Lower lobe of right lung (tissue), 2 donors: ENCODE measurements around the gene CHRNA9. TPM values are rescaled to one million over a fixed set of nuclear protein-coding genes. Genes with fewer than 3 reads are reported as not detected.

Source experiments
- ATAC-seq, 2 donors: fragments of 200-7000 bp; cut with Tn5 transposase; one replicate each; pipeline ENCODE4 v1.9.1; 2020 to 2022; ENCODE audit warnings: mild to moderate bottlenecking in 2 of 2, moderate library complexity in 2 of 2
- DNase-seq: peaks from one replicate; pipeline ENCODE4 v3.0.0-alpha.2; 2020
- H3K27ac ChIP-seq: fragments of 200-600 bp; one replicate; pipeline ENCODE4 v1.8.0; 2022
- H3K27me3 ChIP-seq: fragments of 200-600 bp; one replicate; pipeline ENCODE4 v1.8.0; 2022; ENCODE audit warnings: low read depth
- H3K36me3 ChIP-seq: fragments of 200-600 bp; one replicate; pipeline ENCODE4 v1.8.0; 2022; ENCODE audit warnings: mild to moderate bottlenecking
- H3K4me1 ChIP-seq: fragments of 200-600 bp; one replicate; pipeline ENCODE4 v1.8.0; 2022
- H3K4me3 ChIP-seq: fragments of 200-600 bp; one replicate; pipeline ENCODE4 v1.8.0; 2022; ENCODE audit warnings: mild to moderate bottlenecking
- H3K9me3 ChIP-seq: fragments of 200-600 bp; one replicate; pipeline ENCODE4 v1.8.0; 2022
- intact Hi-C: fragments of 100-400 bp; cut with DNase I; formaldehyde crosslinking; loops from one replicate; pipeline ENCODE4 v1.11.0; 2022
- total RNA-seq: library from RNA; stranded (reverse); fragmentation: NEBNext Ultra II Directional; extraction: Animal tissue kit (Norgen Biotek cat#: 25700); gene quantifications from one replicate; pipeline ENCODE4 v1.2.1, GENCODE V29; 2021
- TF ChIP-seq, protein P1 (sequence below): fragments of 200-600 bp; IDR thresholded peaks from one replicate; pipeline ENCODE4 v1.8.0; 2022; ENCODE audit warnings: antibody characterized with exemption, mild to moderate bottlenecking
- donor health status: DM: no; HTN: yes; CAD: no; lungs with severe emphysema.

CHRNA9 gene
- total RNA-seq, 1 donor from 2014 or later: not detected

DNA sequence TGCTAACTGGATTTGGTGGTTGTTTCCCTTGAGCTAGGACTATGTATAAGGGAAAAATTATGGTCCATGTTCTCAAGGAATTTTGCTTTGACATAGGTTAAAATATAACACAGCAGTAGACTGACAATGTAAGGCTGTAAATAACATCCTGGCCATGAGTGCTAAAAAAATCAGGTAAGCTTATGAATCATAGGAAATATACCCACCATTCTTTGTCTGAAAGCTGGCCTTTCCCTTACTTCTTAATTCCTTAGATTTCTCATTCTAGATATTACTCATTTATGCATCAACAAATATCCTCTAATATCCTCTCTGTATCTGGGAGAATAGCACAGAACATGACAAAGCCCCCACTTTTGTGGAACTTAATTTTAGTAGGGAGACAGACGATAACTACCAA, 6.8 kb upstream of the CHRNA9 start:
- H3K9me3 ChIP-seq: no peaks in the 10 kb centered on the region
- TF ChIP-seq, protein P1, sequence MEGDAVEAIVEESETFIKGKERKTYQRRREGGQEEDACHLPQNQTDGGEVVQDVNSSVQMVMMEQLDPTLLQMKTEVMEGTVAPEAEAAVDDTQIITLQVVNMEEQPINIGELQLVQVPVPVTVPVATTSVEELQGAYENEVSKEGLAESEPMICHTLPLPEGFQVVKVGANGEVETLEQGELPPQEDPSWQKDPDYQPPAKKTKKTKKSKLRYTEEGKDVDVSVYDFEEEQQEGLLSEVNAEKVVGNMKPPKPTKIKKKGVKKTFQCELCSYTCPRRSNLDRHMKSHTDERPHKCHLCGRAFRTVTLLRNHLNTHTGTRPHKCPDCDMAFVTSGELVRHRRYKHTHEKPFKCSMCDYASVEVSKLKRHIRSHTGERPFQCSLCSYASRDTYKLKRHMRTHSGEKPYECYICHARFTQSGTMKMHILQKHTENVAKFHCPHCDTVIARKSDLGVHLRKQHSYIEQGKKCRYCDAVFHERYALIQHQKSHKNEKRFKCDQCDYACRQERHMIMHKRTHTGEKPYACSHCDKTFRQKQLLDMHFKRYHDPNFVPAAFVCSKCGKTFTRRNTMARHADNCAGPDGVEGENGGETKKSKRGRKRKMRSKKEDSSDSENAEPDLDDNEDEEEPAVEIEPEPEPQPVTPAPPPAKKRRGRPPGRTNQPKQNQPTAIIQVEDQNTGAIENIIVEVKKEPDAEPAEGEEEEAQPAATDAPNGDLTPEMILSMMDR: no peak
- ATAC-seq (no peak), DNase-seq (no peak)
- no peak overlapping the region for H3K4me3 ChIP-seq
- no peaks in the 10 kb centered on the region for H3K36me3 ChIP-seq
- peaks cover 3% of the 10 kb centered on the region for H3K4me1 ChIP-seq
- intact Hi-C loops: no loop called here
- no peak overlapping the region for H3K27ac ChIP-seq
- no peaks in the 10 kb centered on the region for H3K27me3 ChIP-seq

DNA sequence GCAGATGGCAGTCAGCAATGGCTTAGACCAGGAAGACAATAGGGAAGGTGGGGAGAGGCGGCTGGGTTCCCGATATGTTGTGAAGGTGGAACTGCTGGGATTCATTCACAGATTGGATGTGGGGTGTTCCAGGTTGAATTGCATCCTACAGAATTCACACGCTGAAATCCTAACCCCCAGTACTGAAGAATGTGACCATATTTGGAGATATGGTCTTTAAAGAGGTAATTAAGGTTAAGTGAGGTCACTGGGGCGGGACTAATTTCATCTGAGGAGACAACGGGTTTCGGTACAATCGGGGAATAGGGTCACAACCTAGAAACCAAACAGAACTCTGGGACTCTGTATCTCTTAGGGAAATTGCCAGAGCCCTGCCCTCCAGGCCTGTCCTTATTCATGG, 5.3 kb upstream of the CHRNA9 start:
- Histone ChIP-seq H3K27ac (no peak overlapping the region), H3K27me3 (no peaks in the 10 kb centered on the region), H3K4me3 (no peak overlapping the region), H3K36me3 (no peaks in the 10 kb centered on the region), H3K4me1 (peaks cover 3% of the 10 kb centered on the region), H3K9me3 (no peaks in the 10 kb centered on the region)
- ATAC-seq: no peak
- no peak for DNase-seq
- intact Hi-C loops: no loop called here
- TF ChIP-seq, protein P1: no peak

DNA sequence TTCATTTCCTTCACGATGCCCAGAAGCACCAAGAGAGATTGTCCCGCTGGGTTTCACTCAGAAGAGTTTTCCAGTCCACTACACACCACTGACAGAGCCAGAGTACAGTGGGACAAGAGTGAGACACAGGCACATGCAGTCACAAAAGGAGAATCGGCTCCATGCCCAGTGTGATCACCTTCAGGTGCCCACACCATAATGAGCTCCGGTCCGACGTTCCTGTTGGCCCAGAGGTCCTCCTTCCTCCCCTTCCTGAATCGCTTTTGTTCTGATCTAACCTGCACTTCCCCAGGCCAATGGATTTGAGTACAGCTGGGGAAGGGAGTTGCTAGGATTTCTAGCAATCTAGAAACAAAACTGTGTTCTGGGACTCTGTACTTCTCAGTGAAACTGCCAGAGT, 4.6 kb upstream of the CHRNA9 start:
- Histone ChIP-seq H3K27me3 (no peaks in the 10 kb centered on the region), H3K36me3 (no peaks in the 10 kb centered on the region), H3K4me3 (no peak overlapping the region), H3K9me3 (no peaks in the 10 kb centered on the region), H3K4me1 (no peaks in the 10 kb centered on the region), H3K27ac (no peak overlapping the region)
- no peak for DNase-seq
- TF ChIP-seq, protein P1: no peak
- no peak for ATAC-seq
- intact Hi-C loops: no loop called here

DNA sequence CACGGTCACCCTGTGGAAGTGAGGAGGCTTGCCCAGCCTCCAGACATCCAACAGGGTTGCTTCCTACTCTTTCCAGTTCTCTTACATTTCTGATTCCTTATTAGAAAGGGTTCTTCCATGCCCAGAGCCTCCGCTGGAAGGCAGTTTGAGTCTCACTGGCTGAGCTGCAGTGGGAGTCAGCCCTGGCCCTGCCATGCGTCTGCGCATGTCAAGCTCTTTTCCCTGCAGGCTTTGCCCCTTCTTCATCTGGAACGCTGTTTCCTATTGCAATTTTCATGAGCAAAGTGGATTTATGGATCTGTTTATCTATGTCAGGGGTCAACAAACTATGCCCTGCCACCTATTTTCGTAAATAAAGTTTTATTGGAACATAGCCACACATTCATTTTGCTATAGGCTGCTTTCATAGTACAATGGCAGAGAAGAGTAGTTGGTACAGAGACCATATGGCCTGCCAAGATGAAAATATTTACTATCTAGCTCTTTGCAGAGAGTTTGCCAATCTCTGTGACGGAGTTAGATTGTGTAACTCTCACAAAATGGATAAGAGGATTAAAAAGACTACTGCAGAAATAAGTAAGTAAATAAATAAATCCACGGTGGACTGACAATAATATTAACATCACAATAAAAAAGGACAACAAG, 3.9 kb upstream of the CHRNA9 start:
- no peak for DNase-seq
- no peak overlapping the region for H3K4me3 ChIP-seq
- ATAC-seq: no peak

DNA sequence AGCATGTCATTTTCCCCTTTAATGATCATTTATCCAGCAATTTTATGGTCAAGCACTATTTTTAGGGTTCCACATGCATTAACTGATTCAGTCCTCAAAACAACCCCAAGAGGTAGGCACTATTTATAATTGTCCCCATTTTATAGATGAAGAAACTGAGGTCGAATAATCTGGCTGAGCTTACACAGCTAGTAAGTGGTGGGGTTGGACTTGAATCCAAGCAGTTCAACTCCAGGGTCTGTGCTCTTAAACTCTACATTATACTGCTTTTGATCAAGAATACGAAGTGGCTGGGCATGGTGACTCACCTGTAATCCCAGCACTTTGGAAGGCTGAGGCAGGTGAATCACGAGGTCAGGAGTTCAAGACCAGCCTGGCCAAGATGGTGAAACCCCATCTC, 3.2 kb upstream of the CHRNA9 start:
- no peak for ATAC-seq
- no peak for DNase-seq
- Histone ChIP-seq H3K4me3 (no peak overlapping the region), H3K27ac (no peak overlapping the region), H3K4me1 (no peaks in the 10 kb centered on the region), H3K36me3 (no peaks in the 10 kb centered on the region), H3K9me3 (no peaks in the 10 kb centered on the region), H3K27me3 (no peaks in the 10 kb centered on the region)
- intact Hi-C loops: no loop called here
- TF ChIP-seq, protein P1: no peak

More for the DNA sequence above, 3.9 kb upstream of the CHRNA9 start:
- no peak overlapping the region for H3K27ac ChIP-seq
- H3K27me3 ChIP-seq: no peaks in the 10 kb centered on the region
- no peaks in the 10 kb centered on the region for H3K36me3 ChIP-seq
- H3K4me1 ChIP-seq: no peaks in the 10 kb centered on the region
- intact Hi-C loops: no loop called here
- TF ChIP-seq, protein P1: no peak
- H3K9me3 ChIP-seq: no peaks in the 10 kb centered on the region
